HepG2 (cell line): Measurements from ENCODE around the gene AVPR2. TPM values are rescaled to one million over a fixed set of nuclear protein-coding genes. Genes with fewer than 3 reads are reported as not detected.

ENCODE experiments used
- EP300 ChIP-seq, 3 experiments: sonication (generic) in 1 of 3; formaldehyde crosslinking in 1 of 3; IDR thresholded peaks; 2 replicates each; pipeline versions ENCODE4 v1.5.1 to v1.6.1; 2011 to 2020; ENCODE audit warnings: low read depth in 2 of 3, low read length in 2 of 3, borderline replicate concordance in 1 of 3, improper control_type of control experiment in 1 of 3, mild to moderate bottlenecking in 1 of 3, missing genetic modification reagents in 1 of 3, moderate library complexity in 1 of 3
- KDM4B ChIP-seq: sonication (generic); formaldehyde crosslinking; IDR thresholded peaks from 2 replicates; pipeline ENCODE4 v1.4.0; 2020; ENCODE audit warnings: missing genetic modification reagents
- MAFG ChIP-seq: sonication (generic); formaldehyde crosslinking; IDR thresholded peaks from 2 replicates; pipeline ENCODE4 v1.5.1; 2020; ENCODE audit warnings: mild to moderate bottlenecking, missing genetic modification reagents
- NPAS2 ChIP-seq: sonication (generic); formaldehyde crosslinking; IDR thresholded peaks from 2 replicates; pipeline ENCODE4 v1.8.0; 2022; ENCODE audit warnings: mild to moderate bottlenecking, missing genetic modification reagents, borderline replicate concordance
- NR2F1 ChIP-seq, 2 experiments: fragments of 450-650 bp in 1 of 2; formaldehyde crosslinking in 1 of 2; IDR thresholded peaks; 2 replicates each; pipeline versions ENCODE4 v1.5.0 to v1.6.1; 2016 to 2020; ENCODE audit warnings: mild to moderate bottlenecking in 1 of 2, missing compliant biosample characterization in 1 of 2, missing genetic modification reagents in 1 of 2, moderate library complexity in 1 of 2
- PHF8 ChIP-seq: sonication (generic); formaldehyde crosslinking; IDR thresholded peaks from 2 replicates; pipeline ENCODE4 v1.5.0; 2020; ENCODE audit warnings: missing genetic modification reagents
- RARG ChIP-seq: sonication (generic); formaldehyde crosslinking; IDR thresholded peaks from 2 replicates; pipeline ENCODE4 v1.4.0; 2020; ENCODE audit warnings: low read depth, mild to moderate bottlenecking, missing genetic modification reagents
- RFXAP ChIP-seq: sonication (generic); formaldehyde crosslinking; IDR thresholded peaks from 2 replicates; pipeline ENCODE4 v1.4.0; 2020; ENCODE audit warnings: missing genetic modification reagents, borderline replicate concordance
- SAP130 ChIP-seq: IDR thresholded peaks from 2 replicates; pipeline ENCODE4 v1.6.1; 2016; ENCODE audit warnings: low read depth
- SP4 ChIP-seq: sonication (generic); formaldehyde crosslinking; IDR thresholded peaks from 2 replicates; pipeline ENCODE4 v1.8.1; 2023; ENCODE audit warnings: mild to moderate bottlenecking, missing genetic modification reagents
- ZBTB7A ChIP-seq: sonication (generic); formaldehyde crosslinking; IDR thresholded peaks from 2 replicates; pipeline ENCODE4 v1.8.0; 2022; ENCODE audit warnings: mild to moderate bottlenecking, missing genetic modification reagents
- ZNF350 ChIP-seq: sonication (generic); formaldehyde crosslinking; IDR thresholded peaks from 2 replicates; pipeline ENCODE4 v1.4.0; 2020; ENCODE audit warnings: mild to moderate bottlenecking, low read depth, missing genetic modification reagents, borderline replicate concordance
- ZNF775 ChIP-seq: sonication (generic); formaldehyde crosslinking; IDR thresholded peaks from 2 replicates; pipeline ENCODE4 v1.4.0; 2020; ENCODE audit warnings: missing genetic modification reagents, mild to moderate bottlenecking, moderate library complexity, borderline replicate concordance
- ZSCAN25 ChIP-seq: sonication (generic); formaldehyde crosslinking; IDR thresholded peaks from 2 replicates; pipeline ENCODE4 v1.8.0; 2022; ENCODE audit warnings: mild to moderate bottlenecking, missing genetic modification reagents
- polyA plus RNA-seq, 8 experiments: library from polyadenylated mRNA; depleted of rRNA in 3 of 8; stranded (reverse) in 7 of 8; unstranded in 1 of 8; fragments of >200 nt; fragmentation: Illumina TruSeq in 4 of 8; extraction: Trizol in 4 of 8; gene quantifications; 2 replicates each; pipeline versions ENCODE4 v1.2.1 to v1.2.3, GENCODE V29; 2011 to 2016; ENCODE audit warnings: low read depth in 4 of 8, missing spikeins in 1 of 8, mixed read lengths in 1 of 8; ENCODE audit not compliant: insufficient read depth in 1 of 8
- total RNA-seq, 5 experiments: library from RNA; depleted of rRNA; stranded (reverse); fragments of >200 nt; fragmentation: Illumina TruSeq; extraction: Trizol; gene quantifications; 2 replicates each; pipeline ENCODE4 v1.2.3, GENCODE V29; 2016; ENCODE audit warnings: low read depth in 1 of 5
- TF ChIP-seq, protein P1 (sequence below): sonication (generic); formaldehyde crosslinking; IDR thresholded peaks from 2 replicates; pipeline ENCODE4 v1.5.0; 2020; ENCODE audit warnings: mild to moderate bottlenecking, missing genetic modification reagents, moderate library complexity
- TF ChIP-seq, protein P2 (sequence below): sonication (generic); formaldehyde crosslinking; IDR thresholded peaks from 2 replicates; pipeline ENCODE4 v1.9.0; 2022; ENCODE audit warnings: missing genetic modification reagents, mild to moderate bottlenecking, borderline replicate concordance
- TF ChIP-seq, protein P3 (sequence below): sonication (generic); formaldehyde crosslinking; IDR thresholded peaks from 2 replicates; pipeline ENCODE4 v1.4.0; 2020; ENCODE audit warnings: missing genetic modification reagents, borderline replicate concordance
- TF ChIP-seq, protein P4 (sequence below): sonication (generic); formaldehyde crosslinking; IDR thresholded peaks from 2 replicates; pipeline ENCODE4 v1.4.0; 2020; ENCODE audit warnings: mild to moderate bottlenecking, missing genetic modification reagents

The AVPR2 gene
- total and polyA plus RNA-seq, 2 of the 13 experiments (the other 11 are each of a cell fraction or from before 2014, with no cell fraction given), result not detected

DNA sequence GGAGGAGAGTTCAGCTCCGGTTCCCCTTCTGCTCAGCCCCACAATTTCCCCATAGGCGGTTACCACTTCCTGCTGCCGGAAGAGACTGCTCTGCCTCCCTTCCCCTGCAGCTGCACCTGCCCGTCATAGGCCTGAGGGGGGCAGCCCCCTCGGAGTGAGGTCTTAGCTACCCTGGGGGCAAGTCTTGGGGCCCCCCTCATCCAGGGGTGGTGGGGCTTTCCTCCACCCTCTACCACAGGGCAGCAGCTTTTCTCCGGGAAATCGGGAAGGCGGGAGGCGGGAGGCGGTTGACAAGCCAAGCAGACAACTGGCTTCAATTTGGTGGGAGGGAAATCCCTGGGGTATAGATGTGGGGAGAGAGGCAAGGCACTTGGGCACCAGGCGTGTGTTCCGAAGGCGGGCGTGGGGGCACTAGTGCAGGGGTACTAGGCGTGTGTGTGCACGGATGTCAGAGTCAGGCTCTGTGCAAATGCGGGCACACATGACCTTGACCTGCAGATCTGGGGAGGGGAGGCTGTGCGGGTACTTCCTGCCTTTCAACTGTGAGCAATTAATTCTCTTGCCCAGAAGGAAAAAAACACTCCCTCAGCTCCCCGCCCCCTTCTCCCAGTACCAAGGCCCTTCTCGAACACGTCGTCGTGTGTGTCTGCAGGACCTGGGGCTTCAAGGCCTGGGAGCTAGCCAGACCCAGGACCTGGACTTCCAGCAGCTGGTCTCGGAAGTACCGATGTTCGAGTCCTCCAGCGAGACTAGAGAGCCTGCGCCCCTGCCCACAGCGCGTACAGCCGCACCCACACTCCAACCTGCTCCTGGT is 22.6 kb downstream of the AVPR2 start (continued):
- TF ChIP-seq, protein P1, sequence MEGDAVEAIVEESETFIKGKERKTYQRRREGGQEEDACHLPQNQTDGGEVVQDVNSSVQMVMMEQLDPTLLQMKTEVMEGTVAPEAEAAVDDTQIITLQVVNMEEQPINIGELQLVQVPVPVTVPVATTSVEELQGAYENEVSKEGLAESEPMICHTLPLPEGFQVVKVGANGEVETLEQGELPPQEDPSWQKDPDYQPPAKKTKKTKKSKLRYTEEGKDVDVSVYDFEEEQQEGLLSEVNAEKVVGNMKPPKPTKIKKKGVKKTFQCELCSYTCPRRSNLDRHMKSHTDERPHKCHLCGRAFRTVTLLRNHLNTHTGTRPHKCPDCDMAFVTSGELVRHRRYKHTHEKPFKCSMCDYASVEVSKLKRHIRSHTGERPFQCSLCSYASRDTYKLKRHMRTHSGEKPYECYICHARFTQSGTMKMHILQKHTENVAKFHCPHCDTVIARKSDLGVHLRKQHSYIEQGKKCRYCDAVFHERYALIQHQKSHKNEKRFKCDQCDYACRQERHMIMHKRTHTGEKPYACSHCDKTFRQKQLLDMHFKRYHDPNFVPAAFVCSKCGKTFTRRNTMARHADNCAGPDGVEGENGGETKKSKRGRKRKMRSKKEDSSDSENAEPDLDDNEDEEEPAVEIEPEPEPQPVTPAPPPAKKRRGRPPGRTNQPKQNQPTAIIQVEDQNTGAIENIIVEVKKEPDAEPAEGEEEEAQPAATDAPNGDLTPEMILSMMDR, result peak; percentile 2; the same call in 1 of the 2 replicates
- TF ChIP-seq NPAS2 (CRISPR knock-in tag) (no peak), RARG (CRISPR knock-in tag) (no peak), KDM4B (CRISPR knock-in tag) (0 out of 2 replicates have a peak, but pooled peaks have one; percentile 9), ZBTB7A (CRISPR knock-in tag) (no peak), EP300 (IDR thresholded peaks at IDR 0.05; ENCODE audit: low read depth in 2 of 2, low read length in 2 of 2) (peak in 1 of 2 experiments; percentile 52; a peak in 2 of 4 replicates), EP300 (CRISPR knock-in tag; IDR thresholded peaks at IDR 0.05; ENCODE audit: borderline replicate concordance) (no peak; the same call in 1 of the 2 replicates), RFXAP (CRISPR knock-in tag) (0 out of 2 replicates have a peak, but pooled peaks have one; percentile 23), PHF8 (CRISPR knock-in tag) (no peak; the same call in 1 of the 2 replicates), SAP130 (CRISPR knock-in tag) (peak; percentile 77), ZNF350 (CRISPR knock-in tag) (peak; percentile 18; the same call in 1 of the 2 replicates), SP4 (CRISPR knock-in tag) (0 out of 2 replicates have a peak, but pooled peaks have one; percentile 26), NR2F1 (CRISPR knock-in tag; IDR thresholded peaks at IDR 0.05) (peak in 1 of 2 experiments; percentile 46; a peak in 3 of 4 replicates), ZNF775 (CRISPR knock-in tag) (no peak), MAFG (CRISPR knock-in tag) (no peak), ZSCAN25 (peak; percentile 88)
- TF ChIP-seq, protein P2, sequence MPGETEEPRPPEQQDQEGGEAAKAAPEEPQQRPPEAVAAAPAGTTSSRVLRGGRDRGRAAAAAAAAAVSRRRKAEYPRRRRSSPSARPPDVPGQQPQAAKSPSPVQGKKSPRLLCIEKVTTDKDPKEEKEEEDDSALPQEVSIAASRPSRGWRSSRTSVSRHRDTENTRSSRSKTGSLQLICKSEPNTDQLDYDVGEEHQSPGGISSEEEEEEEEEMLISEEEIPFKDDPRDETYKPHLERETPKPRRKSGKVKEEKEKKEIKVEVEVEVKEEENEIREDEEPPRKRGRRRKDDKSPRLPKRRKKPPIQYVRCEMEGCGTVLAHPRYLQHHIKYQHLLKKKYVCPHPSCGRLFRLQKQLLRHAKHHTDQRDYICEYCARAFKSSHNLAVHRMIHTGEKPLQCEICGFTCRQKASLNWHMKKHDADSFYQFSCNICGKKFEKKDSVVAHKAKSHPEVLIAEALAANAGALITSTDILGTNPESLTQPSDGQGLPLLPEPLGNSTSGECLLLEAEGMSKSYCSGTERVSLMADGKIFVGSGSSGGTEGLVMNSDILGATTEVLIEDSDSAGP (CRISPR knock-in tag), result peak; percentile 42; the same call in 1 of the 2 replicates
- TF ChIP-seq, protein P3, sequence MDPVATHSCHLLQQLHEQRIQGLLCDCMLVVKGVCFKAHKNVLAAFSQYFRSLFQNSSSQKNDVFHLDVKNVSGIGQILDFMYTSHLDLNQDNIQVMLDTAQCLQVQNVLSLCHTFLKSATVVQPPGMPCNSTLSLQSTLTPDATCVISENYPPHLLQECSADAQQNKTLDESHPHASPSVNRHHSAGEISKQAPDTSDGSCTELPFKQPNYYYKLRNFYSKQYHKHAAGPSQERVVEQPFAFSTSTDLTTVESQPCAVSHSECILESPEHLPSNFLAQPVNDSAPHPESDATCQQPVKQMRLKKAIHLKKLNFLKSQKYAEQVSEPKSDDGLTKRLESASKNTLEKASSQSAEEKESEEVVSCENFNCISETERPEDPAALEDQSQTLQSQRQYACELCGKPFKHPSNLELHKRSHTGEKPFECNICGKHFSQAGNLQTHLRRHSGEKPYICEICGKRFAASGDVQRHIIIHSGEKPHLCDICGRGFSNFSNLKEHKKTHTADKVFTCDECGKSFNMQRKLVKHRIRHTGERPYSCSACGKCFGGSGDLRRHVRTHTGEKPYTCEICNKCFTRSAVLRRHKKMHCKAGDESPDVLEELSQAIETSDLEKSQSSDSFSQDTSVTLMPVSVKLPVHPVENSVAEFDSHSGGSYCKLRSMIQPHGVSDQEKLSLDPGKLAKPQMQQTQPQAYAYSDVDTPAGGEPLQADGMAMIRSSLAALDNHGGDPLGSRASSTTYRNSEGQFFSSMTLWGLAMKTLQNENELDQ (CRISPR knock-in tag), result no peak
- TF ChIP-seq, protein P4, sequence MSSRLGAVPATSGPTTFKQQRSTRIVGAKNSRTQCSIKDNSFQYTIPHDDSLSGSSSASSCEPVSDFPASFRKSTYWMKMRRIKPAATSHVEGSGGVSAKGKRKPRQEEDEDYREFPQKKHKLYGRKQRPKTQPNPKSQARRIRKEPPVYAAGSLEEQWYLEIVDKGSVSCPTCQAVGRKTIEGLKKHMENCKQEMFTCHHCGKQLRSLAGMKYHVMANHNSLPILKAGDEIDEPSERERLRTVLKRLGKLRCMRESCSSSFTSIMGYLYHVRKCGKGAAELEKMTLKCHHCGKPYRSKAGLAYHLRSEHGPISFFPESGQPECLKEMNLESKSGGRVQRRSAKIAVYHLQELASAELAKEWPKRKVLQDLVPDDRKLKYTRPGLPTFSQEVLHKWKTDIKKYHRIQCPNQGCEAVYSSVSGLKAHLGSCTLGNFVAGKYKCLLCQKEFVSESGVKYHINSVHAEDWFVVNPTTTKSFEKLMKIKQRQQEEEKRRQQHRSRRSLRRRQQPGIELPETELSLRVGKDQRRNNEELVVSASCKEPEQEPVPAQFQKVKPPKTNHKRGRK (CRISPR knock-in tag), result no peak
